H7 (cell line): ENCODE measurements around the gene ADGRB2. TPM values are rescaled to one million over a fixed set of nuclear protein-coding genes. Genes with fewer than 3 reads are reported as not detected.

Experiments used
- DNase-seq: peaks from one replicate; pipeline ENCODE4 v3.0.0; 2012
- H3K27me3 ChIP-seq: 2 replicates; pipeline ENCODE4 v1.6.0; 2011; ENCODE audit warnings: mild to moderate bottlenecking, low read length; ENCODE audit not compliant: control insufficient read depth, insufficient read depth
- H3K36me3 ChIP-seq: replicated peaks from 2 replicates; pipeline ENCODE4 v1.5.1; 2011; ENCODE audit warnings: low read length; ENCODE audit not compliant: control insufficient read depth, insufficient read depth
- H3K4me3 ChIP-seq: 2 replicates; pipeline ENCODE4 v1.5.1; 2011; ENCODE audit warnings: low read depth, mild to moderate bottlenecking, control low read depth, low read length, moderate library complexity; ENCODE audit not compliant: insufficient read depth
- total RNA-seq: library from RNA; depleted of rRNA; stranded (reverse); fragments of >200 nt; shearing (Covaris generic); gene quantifications from 2 replicates; pipeline ENCODE4 v1.2.3, GENCODE V29; 2014; rRNA removed

ADGRB2 gene
- total RNA-seq = 28.0 and 39.8 TPM in 2 replicates

GRCh38 chr1:31764312-31765040 lies at the start of gene ADGRB2:
ADGRB2 (minus strand) TSS chr1:31764340; CDS start chr1:31757221, 7,119 bp downstream.
- Histone ChIP-seq H3K4me3 (peak within 1 kb of the TSS; percentile 63), H3K27me3 (peaks cover 27% of the 10 kb centered on the region), H3K36me3 (no peaks in the 10 kb centered on the region)
- DNase-seq = peak; percentile 94

DNA sequence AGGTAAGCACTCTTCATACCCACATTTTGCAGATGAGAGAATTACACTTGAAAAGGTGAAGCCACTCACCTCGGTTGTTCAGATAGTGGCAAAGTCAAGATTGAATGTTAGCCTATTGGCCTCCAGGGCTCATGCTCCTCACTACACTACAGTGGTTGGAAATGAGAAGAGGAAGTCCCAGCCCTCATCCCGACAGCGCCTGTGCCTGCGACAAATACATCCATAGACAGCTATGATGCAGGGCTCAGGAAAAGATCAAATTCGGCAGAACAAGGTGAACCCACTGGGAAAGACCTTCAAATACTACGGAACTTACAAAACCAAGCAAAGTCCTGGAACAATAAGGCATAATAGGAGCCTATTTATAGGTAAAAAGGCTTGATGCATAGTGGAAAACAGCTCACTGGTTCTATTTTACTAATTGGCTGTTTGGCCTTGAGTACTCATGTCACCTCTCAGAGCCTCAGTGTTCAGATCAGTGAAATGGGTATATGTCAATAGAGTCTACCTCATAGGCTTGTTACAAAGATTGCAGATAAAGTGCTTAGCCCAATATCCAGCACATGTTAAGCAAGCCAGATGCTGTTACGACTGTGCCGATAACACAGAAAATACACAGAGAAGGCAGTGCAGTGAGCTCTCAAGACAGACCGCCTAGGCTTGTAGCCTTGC lies 48.2 kb upstream of the ADGRB2 start:
- Histone ChIP-seq H3K4me3 (no peak overlapping the region), H3K36me3 (no peaks in the 10 kb centered on the region), H3K27me3 (no peaks in the 10 kb centered on the region; the same call in 1 of the 2 replicates)
- no peak for DNase-seq

GRCh38 chr1:31811605-31812004 lies 47.5 kb upstream of the ADGRB2 start:
- Histone ChIP-seq H3K4me3 (no peak overlapping the region), H3K36me3 (no peaks in the 10 kb centered on the region), H3K27me3 (no peaks in the 10 kb centered on the region; the same call in 1 of the 2 replicates)
- peak; percentile 87 for DNase-seq

- H3K27me3 ChIP-seq = no peaks in the 10 kb centered on the region
- DNase-seq = peak; percentile 43
- H3K4me3 ChIP-seq = no peak overlapping the region
- H3K36me3 ChIP-seq = no peaks in the 10 kb centered on the region
These were observed 45.6 kb upstream of the ADGRB2 start for GRCh38 chr1:31809698-31810097.

- H3K4me3 ChIP-seq = no peak overlapping the region
- H3K36me3 ChIP-seq = no peaks in the 10 kb centered on the region
- DNase-seq = no peak
- H3K27me3 ChIP-seq = no peaks in the 10 kb centered on the region
These were observed 43.3 kb upstream of the ADGRB2 start for GRCh38 chr1:31807273-31808048.

DNA sequence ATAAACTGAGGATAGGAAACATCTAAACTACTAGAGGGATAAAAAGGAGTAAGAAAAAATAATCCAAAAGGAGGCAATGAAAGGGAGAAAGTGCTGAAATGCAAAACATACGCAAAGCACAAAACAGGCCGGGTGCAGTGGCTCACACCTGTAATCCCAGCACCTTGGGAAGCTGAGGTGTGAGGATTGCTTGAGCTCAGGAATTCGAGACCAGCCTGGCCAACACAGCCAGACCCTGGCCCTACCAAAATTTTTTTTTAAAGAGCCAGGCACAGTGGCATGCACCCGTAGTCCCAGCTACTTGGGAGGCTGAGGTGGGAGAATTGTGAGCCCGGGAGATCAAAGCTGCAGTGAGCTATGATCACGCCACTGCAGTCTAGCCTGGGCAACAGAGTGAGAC lies 41.2 kb upstream of the ADGRB2 start:
- no peak for DNase-seq
- Histone ChIP-seq H3K36me3 (no peaks in the 10 kb centered on the region), H3K4me3 (no peak overlapping the region), H3K27me3 (no peaks in the 10 kb centered on the region)

GRCh38 chr1:31804098-31804497 lies 40.0 kb upstream of the ADGRB2 start:
- H3K36me3 ChIP-seq = no peaks in the 10 kb centered on the region
- H3K27me3 ChIP-seq = no peaks in the 10 kb centered on the region
- H3K4me3 ChIP-seq = no peak overlapping the region
- no peak for DNase-seq

- no peaks in the 10 kb centered on the region for H3K36me3 ChIP-seq
- H3K4me3 ChIP-seq = no peak overlapping the region
- no peak for DNase-seq
- no peaks in the 10 kb centered on the region for H3K27me3 ChIP-seq
These were observed 39.5 kb upstream of the ADGRB2 start for GRCh38 chr1:31803610-31804009.

DNA sequence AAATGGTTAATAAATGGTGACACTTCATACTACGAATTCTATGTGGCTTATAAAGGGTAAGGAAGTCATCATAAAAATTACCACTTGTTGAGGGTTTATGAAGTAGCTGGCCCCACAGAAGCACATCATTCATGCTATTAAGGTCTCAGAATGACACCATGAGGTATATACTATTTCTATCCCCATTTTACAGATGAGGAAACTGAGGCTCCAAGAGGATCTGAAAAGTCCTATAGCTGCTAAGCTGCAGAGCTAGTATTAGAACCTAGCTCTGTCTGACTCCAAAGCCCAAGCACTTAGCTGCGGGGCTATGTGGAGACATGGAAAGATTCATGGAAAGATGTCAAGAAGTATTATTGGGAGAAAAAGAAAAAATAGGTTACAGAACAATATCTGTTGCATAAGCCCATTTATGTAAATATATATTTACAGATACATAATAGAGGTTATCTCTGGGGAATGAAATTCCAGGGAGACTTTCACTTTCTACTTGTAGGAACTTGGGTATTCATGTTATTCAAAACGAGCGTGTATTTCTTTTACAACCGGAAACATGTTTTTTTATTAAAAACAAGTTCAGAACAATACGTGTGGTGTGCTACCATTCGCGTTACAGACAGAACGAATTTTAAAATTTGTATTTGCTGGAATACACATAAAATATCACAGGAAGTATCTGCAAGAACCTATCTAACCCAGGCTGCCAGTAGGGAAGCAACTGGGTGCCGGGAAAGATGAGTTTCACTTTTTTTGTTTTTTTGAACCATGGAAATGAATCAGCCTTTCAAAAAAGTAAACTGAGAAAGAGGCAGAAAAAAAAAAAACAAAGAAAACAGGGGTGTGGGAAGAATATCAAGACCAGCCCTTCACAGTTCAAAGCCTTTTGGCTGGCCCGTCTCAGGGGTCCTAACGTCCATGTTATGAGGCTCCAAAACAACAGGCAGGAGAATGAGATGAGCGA lies 38.3 kb upstream of the ADGRB2 start:
- Histone ChIP-seq H3K36me3 (no peaks in the 10 kb centered on the region), H3K27me3 (no peaks in the 10 kb centered on the region), H3K4me3 (no peak overlapping the region)
- DNase-seq = no peak

DNA sequence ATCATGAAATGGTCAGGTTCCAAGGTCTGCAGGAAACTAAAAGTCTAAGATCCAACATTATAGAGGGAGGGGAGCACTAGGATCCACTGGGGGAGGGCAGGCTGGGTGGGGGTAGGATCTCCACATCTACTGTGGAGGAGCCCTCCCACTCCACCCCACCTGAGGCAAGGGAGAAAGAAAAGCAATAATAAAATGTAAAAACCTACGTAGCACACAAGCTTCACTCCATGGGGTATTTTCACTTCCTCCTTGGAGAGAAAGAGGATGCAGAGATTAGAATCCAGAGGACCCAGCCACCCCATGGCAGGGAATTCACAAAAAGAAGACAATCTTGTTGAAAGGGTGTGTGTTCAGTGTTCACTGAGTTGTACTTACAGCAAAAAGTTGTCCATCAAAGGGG lies 37.3 kb upstream of the ADGRB2 start:
- Histone ChIP-seq H3K4me3 (no peak overlapping the region), H3K27me3 (no peaks in the 10 kb centered on the region), H3K36me3 (no peaks in the 10 kb centered on the region)
- DNase-seq = peak; percentile 42

DNA sequence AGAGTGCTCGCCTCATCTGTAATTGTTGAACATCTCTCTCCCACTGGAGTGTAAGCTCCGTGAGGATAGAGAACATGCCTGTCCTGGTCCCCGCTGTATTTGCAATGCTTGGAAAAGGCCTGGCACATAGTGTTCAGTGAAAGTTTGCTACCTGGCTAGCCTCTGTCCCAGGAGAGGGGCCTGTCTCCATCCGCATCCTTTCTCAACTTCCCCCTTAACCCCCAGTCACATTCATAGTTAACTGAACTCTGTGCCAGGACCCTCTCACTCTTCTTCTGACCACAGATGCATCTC lies 36.5 kb upstream of the ADGRB2 start:
- no peaks in the 10 kb centered on the region for H3K27me3 ChIP-seq
- DNase-seq = no peak
- no peaks in the 10 kb centered on the region for H3K36me3 ChIP-seq
- H3K4me3 ChIP-seq = no peak overlapping the region

GRCh38 chr1:31799895-31800673 lies 35.9 kb upstream of the ADGRB2 start:
- no peak overlapping the region for H3K4me3 ChIP-seq
- no peaks in the 10 kb centered on the region for H3K36me3 ChIP-seq
- peak; percentile 52 for DNase-seq
- H3K27me3 ChIP-seq = no peaks in the 10 kb centered on the region

DNA sequence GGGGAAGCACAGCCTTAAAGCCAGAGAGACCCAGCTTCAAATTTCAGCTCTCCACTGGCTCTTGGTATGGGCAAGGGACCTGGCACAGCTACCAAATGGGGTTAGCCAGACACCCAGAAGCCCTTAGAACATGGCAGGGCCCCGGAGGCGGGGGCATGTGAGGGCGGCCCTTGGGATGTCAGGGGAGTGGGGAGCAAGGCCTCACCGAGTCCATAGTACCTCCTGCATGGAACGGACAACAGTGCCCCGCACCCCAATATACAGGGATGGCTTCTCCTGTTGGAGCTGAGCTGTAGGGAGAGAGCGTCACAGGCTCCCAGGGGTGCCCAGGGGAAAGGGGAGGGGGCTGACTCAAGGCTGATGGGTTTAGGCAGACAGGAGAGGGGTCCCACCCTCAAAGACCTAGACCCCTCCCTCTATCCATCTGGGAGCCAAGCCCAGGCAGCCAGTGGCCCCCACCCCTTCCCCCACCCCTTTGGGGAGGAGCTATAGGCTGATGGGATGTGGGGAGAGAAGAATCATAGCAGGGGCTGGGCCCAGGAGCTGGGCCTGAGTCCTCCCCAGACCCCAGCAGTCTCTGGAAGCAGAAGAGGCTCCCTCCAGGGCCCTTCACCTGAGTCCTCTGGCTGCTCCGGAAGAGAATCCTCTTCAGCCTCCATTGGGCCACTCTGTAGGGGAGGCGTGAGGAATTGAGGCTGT lies 35.2 kb upstream of the ADGRB2 start:
- peak; percentile 77 for DNase-seq
- Histone ChIP-seq H3K36me3 (no peaks in the 10 kb centered on the region), H3K4me3 (no peak overlapping the region), H3K27me3 (no peaks in the 10 kb centered on the region)
